VCaP (cell line): ENCODE measurements around the gene SRR.

Source experiments
- H3K27ac ChIP-seq: fragments of 450-650 bp; 2 replicates; pipeline ENCODE4 v1.5.1; 2017
- CTCF ChIP-seq: fragments of 450-650 bp; conservative IDR thresholded peaks from 2 replicates; pipeline ENCODE4 v1.5.1; 2017; ENCODE audit warnings: mild to moderate bottlenecking, moderate library complexity

Gene SRR

GRCh38 chr17:2266045-2266864 is 37.5 kb upstream of the SRR start:
- H3K27ac ChIP-seq: no peak overlapping the region

GRCh38 chr17:2266865-2267228 is 36.9 kb upstream of the SRR start:
- no peak overlapping the region for H3K27ac ChIP-seq
- TF ChIP-seq CTCF: no peak

More at GRCh38 chr17:2266045-2266864, 37.5 kb upstream of the SRR start:
- TF ChIP-seq CTCF: no peak

- no peak overlapping the region for H3K27ac ChIP-seq
- TF ChIP-seq CTCF: no peak
Measured at GRCh38 chr17:2267354-2267753, 36.4 kb upstream of the SRR start.

GRCh38 chr17:2271985-2272702 is 31.6 kb upstream of the SRR start:
- no peak for TF ChIP-seq CTCF

GRCh38 chr17:2274414-2274813 is 29.3 kb upstream of the SRR start:
- no peak for TF ChIP-seq CTCF
- H3K27ac ChIP-seq: no peak overlapping the region

More at GRCh38 chr17:2271985-2272702, 31.6 kb upstream of the SRR start:
- no peak overlapping the region for H3K27ac ChIP-seq

GRCh38 chr17:2275722-2276121 is 28.0 kb upstream of the SRR start:
- TF ChIP-seq CTCF: no peak
- H3K27ac ChIP-seq: no peak overlapping the region

GRCh38 chr17:2277429-2278170 is 26.1 kb upstream of the SRR start:
- no peak for TF ChIP-seq CTCF

More at GRCh38 chr17:2277429-2278170, 26.1 kb upstream of the SRR start:
- H3K27ac ChIP-seq: no peak overlapping the region
